ENCODE measurements around the gene EGR4.
A peak's percentile ranks its signal among the peaks of the same experiment; 100 is the strongest.
"Not testable (repeated sequence)": the region's sequence is repeated elsewhere in the genome, so short reads cannot be mapped to it uniquely, and the experiment has no call there.

Gene EGR4

DNA sequence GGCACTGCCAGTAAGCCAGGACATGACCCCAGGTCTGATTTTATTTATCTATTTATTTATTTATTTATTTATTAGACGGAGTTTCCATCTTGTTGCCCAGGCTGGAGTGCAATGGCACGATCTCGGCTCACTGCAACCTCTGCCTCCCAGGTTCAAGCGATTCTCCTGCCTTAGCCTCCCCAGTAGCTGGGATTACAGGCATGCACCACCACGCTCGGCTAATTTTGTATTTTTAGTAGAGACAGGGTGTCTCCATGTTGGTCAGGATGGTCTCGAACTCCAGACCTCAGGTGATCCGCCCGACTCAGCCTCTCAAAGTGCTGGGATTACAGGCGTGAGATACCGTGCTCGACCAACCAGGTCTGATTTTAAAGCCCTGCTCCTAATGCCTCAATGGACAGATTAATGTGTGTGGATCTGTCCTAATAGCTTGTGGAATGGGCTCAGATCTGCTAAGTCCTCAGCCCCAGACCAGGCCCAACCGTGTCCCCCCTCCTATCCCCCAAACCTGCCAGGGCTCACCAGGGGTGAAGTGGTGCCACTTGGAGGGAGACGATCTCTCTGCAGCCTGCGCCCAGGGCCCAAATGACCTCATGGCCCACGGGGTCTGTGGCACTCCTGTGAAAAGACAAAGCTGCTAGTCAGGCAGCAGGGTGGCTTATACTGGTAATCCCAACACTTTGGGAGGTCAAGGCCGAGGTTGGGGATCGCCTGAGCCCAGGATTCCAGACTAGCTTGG is 30.5 kb downstream of the EGR4 start:
- not testable (repeated sequence) for DNase-seq

- DNase-seq = no peak
Observed at GRCh38 chr2:73262108-73262651, 31.2 kb downstream of the EGR4 start.

- no peak for DNase-seq
Observed at GRCh38 chr2:73260338-73260984, 32.9 kb downstream of the EGR4 start.

- DNase-seq = no peak
Observed at GRCh38 chr2:73259704-73260337, 33.5 kb downstream of the EGR4 start.

DNA sequence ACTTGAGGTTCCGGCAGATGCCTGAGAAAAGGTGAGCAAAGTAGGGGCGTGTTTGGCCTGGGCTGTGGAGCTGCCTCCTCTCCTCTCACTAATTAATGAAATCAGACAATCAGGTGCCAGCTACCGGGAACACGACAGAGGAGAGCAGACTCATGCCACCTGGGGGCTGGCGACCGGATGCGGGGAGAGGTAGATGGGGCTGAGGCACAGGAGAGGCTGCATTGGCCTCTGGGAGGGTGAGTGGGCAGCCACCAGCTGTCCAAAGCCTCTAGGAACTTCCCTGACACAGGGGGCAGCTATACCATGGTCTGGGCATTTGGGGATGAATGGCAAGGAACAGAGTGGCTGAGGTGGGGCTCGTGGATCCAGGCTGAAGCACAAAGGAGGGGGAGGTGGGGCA is 34.1 kb downstream of the EGR4 start:
- DNase-seq = no peak

- no peak for DNase-seq
Observed at GRCh38 chr2:73258913-73259215, 34.5 kb downstream of the EGR4 start.

- no peak for DNase-seq
Observed at GRCh38 chr2:73258186-73258912, 35.0 kb downstream of the EGR4 start.

GRCh38 chr2:73257425-73258125 is 35.8 kb downstream of the EGR4 start:
- DNase-seq = peak; percentile 19

- no peak for DNase-seq
Observed at GRCh38 chr2:73257021-73257420, 36.3 kb downstream of the EGR4 start.

DNA sequence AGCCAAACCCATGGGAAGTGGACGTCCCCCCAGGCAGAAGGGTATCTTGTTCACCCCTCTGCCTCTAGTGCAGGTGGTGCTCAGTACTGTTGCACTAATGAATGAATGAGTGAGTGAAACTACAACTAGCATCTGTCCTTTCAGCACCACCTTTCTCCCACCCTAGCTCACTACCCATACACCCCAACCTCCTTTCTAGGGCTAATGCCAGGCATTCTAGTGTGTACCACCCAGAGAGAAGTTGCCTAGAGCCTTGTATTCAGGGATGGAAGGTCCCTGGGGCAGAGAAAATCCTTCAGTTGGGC is 36.8 kb downstream of the EGR4 start:
- DNase-seq = no peak

GRCh38 chr2:73255907-73256617 is 37.3 kb downstream of the EGR4 start:
- no peak for DNase-seq

DNA sequence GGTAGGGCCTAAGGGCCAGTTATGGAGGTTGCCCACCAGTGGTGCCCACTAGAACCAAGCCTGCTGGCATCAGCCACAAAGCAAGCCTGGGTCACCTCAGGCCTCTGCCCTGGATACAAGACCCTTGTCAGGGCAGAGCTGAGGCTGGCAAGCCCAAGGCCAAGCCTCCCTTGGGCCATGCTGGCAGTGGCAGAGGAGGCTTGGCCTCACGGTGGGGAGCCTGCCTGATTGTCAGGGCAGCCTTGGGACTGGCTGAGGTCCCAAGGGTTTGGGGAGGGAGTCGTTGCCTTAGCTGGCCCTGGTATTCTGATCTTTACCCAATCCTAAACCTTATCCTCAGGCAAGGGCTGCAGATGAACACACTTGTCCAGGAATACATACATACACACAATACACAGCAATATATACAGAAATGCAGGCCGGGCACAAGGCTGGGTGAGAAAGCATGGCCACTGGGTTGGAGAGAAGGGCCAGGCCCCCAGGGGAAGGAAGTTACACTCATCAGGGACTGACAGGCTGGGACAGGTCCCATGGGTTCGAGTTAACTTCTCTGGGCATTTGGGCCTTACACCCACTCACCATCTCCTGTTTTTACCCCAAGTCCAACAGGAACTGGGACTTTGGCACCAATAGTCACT is 38.2 kb downstream of the EGR4 start:
- no peak for DNase-seq

DNA sequence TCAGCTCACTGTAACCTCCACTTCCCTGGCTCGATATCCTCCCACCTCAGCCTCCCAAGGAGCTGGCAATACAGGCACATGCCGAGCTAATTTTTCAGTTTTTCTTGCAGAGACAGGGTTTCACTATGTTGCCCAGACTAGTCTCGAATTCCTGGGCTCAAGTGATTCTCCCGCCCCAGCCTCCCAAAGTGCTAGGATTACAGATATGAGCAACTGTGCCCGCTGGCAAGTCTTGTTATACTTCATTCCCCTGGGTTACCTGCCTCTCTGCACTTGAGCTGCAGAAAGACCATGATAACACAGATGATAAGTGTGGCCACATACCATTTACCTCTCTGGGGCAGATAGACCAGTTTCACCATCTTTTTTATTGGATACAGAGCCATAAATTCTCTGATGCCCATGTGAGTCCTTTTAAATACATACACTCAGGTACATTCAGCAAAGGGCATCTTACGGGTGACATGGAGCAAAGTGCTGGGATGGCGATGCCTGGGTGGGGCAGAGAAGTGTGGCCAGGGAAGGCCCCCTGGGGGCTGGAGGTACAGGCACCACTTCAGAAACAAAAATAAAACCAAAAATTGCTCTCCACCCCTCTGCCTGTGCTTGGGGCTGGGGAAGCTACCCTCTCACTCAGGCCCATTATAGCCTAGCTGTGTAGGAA is 38.9 kb downstream of the EGR4 start:
- DNase-seq = no peak

DNA sequence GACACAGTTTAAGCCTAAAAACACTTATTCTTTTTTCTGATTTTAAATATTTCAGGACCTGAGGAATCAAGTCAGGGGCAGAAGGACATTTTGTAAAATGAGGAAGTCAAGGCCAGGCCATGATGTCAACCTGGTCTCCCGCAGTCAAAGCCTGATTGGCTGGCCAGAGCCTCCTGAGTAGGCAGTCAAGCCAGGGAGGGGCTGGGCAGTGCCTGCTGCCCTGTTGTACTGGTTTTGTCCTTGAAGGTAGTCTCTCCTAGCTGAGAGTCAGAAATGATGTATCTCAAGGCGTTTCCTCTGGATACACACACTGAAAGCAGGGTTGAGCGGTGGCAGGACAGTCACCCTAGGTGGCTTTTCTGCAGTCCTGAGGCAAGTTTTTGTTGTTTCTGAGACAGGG is 39.4 kb downstream of the EGR4 start:
- no peak for DNase-seq

DNA sequence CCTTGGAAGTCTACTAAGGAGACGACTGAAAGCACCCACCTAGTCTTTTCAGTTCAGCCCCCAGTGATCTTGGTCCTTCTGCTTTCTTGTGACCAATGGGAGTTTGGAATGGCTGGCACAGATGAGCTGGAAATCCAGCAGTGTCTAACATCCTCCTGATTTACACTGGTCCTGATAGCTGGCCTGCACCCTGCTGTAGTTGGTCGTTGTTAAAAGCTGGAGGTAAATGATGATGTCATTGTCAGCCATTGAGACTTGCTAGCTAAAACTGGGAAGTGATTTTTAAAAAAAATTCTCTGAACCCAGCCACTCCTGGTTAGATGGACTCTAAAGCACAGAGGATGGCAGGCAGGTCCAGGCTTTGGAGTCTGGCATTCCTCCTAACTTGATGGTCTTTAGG is 39.9 kb downstream of the EGR4 start:
- DNase-seq = no peak

DNA sequence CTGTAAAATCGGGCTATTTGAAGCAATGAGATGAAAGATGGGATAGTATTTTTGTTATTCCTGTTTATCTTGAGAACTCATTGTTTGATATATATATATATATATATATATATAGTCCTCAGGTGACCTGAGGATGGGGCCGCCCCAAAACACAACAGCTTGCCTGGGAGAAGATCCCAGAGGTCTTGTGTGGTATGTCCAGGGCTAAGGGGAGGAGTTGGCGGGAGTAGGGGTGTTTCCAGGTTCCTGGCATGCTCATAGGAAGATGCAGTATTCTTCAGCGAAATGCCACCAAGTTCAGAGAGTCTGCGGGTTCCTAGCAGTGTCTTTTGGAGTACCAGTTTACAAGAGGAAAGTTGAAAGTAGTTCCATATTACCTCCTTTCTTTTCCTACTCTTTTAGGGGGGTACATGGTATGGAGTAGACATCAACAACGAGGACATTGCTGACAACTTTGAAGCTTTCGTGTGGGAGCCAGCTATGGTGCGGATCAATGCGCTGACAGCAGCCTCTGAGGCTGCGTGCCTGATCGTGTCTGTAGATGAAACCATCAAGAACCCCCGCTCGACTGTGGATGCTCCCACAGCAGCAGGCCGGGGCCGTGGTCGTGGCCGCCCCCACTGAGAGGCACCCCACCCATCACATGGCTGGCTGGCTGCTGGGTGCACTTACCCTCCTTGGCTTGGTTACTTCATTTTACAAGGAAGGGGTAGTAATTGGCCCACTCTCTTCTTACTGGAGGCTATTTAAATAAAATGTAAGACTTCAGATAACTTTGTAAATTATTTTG is 40.9 kb downstream of the EGR4 start:
- no peak for DNase-seq

DNA sequence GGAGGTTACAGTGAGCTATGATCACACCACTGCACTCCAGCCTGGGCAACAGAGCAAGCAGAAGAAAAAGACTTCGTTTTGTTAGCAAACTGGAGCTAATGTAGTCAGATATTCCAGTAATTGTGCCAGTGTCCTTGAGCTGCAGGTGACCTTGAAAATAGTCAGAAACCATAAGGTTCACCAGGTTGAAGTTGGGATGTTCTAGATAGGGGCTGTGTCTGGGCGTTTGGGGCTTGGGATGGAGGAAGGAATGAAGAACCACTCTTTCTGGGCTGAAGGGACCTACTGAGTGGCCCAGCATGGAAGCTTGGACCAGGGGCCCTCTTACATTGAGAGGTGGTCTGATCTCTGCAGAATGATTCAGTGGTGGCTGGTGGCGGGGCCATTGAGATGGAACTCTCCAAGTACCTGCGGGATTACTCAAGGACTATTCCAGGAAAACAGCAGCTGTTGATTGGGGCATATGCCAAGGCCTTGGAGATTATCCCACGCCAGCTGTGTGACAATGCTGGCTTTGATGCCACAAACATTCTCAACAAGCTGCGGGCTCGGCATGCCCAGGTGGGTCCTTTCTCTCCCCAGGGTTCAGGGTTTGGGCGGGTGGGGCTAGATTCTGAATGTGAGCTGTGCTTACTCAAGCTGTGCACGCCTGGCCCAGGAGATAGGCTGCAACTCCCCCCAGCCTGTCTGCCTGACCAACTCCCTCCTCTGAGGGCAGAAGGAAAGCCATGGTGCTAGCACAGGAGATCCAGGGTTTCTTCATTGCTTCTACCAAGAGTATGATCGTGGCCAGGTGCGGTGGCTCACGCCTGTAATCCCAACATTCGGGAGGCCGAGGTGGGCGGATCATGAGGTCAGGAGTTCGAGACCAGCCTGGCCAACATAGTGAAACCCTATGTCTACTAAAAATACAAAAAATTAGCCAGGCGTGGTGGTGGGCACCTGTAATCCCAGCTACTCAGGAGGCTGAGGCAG is 42.2 kb downstream of the EGR4 start:
- DNase-seq = no peak

- no peak for DNase-seq
Observed at GRCh38 chr2:73249636-73250035, 43.7 kb downstream of the EGR4 start.

DNA sequence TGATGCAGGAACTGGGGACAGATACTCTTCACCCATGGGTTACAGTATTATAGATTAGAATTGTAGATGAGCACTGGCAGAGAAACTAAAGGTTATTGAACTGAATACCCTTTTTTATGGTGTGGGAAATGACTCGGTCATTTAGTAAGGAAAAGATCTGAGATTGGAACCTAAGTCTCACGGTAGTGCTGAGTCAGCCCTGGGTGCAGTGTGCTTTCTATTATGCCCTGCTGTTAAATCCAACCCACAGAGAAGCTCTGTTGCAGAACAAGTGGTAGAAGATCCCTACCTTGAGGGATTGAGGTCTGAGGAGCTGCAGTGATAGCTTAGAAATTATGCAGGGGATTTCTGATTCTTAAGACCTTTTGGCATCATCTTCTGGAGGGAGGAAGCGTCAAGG is 46.5 kb downstream of the EGR4 start:
- no peak for DNase-seq

All from CD4-positive, alpha-beta T cell treated with Interleukin-10 for 1 hour (primary cell).